Testis (tissue), 5 donors: ENCODE measurements around the gene LRFN4. TPM values are rescaled to one million over a fixed set of nuclear protein-coding genes. Genes with fewer than 3 reads are reported as not detected.

ENCODE experiments used
- DNase-seq: peaks from one replicate; pipeline ENCODE4 v3.0.0-alpha.2; 2019
- H3K27ac ChIP-seq, 2 donors: fragments of 200-600 bp; sonication (generic); one replicate each; pipeline ENCODE4 v1.5.1; 2019
- H3K27me3 ChIP-seq: fragments of 200-600 bp; sonication (generic); one replicate; pipeline ENCODE4 v1.5.1; 2019
- H3K36me3 ChIP-seq: fragments of 200-600 bp; sonication (generic); one replicate; pipeline ENCODE4 v1.5.1; 2017; ENCODE audit warnings: low read depth; ENCODE audit errors: missing control alignments
- H3K4me1 ChIP-seq: fragments of 200-600 bp; sonication (generic); one replicate; pipeline ENCODE4 v1.5.1; 2019
- H3K4me3 ChIP-seq, 2 donors: fragments of 200-600 bp; sonication (generic); one replicate each; pipeline ENCODE4 v1.5.1; 2017 to 2019
- H3K9me3 ChIP-seq: fragments of 200-600 bp; sonication (generic); one replicate; pipeline ENCODE4 v1.5.1; 2017
- POLR2A ChIP-seq: fragments of 450-650 bp; IDR thresholded peaks from one replicate; pipeline ENCODE4 v1.6.1; 2017; ENCODE audit warnings: antibody characterized with exemption, mild to moderate bottlenecking, moderate library complexity
- WGBS, 2 donors: methylation state at CpG; one replicate each; pipeline ENCODE4 v1.1.5; 2018; 5-methylcytosine and 5-hydroxymethylcytosine counted together
- intact Hi-C: fragments of 100-400 bp; cut with DNase I; formaldehyde crosslinking; loops from one replicate; pipeline ENCODE4 v1.15.1; 2023; ENCODE audit warnings: low total_unique reads
- long read RNA-seq, 2 donors: transcript quantifications; one replicate each; lab custom pipeline, GENCODE V29; 2026
- polyA plus RNA-seq: library from polyadenylated mRNA; stranded (reverse); fragments of 350-450 nt; fragmentation: Illumina TruSeq; extraction: RNeasy Lipid Tissue Mini Kit (QIAGEN cat#74804); gene quantifications from one replicate; pipeline ENCODE4 v1.2.3, GENCODE V29; 2014; ENCODE audit warnings: low read depth, low replicate concordance; ENCODE audit not compliant: insufficient read depth
- total RNA-seq, 2 donors: library from RNA; depleted of rRNA; stranded (reverse); fragments of >200 nt; gene quantifications; one replicate each; pipeline ENCODE4 v1.2.3, GENCODE V29; 2016
- TF ChIP-seq, protein P1 (sequence below), 3 experiments: fragments of 450-650 bp in 2 of 3; fragments of 200-600 bp in 1 of 3; sonication (generic) in 1 of 3; IDR thresholded peaks; one replicate each; pipeline ENCODE4 v1.5.1; 2016 to 2019; ENCODE audit warnings: antibody characterized with exemption in 3 of 3, mild to moderate bottlenecking in 2 of 3, moderate library complexity in 1 of 3

LRFN4 gene
- total RNA-seq, result 10 to 100 TPM; 23.2 to 24.6 TPM
- polyA plus RNA-seq, result 27.2 TPM
- long read RNA-seq, donor 1, partial matches to known transcripts, result 0 of 2 reads
- long read RNA-seq, donor 1, other reads (novel, unspliced or antisense), result 0 of 2 reads
- long read RNA-seq, donor 2, partial matches to known transcripts, result 0 of 2 reads
- long read RNA-seq, donor 2, other reads (novel, unspliced or antisense), result 0 of 2 reads

DNA sequence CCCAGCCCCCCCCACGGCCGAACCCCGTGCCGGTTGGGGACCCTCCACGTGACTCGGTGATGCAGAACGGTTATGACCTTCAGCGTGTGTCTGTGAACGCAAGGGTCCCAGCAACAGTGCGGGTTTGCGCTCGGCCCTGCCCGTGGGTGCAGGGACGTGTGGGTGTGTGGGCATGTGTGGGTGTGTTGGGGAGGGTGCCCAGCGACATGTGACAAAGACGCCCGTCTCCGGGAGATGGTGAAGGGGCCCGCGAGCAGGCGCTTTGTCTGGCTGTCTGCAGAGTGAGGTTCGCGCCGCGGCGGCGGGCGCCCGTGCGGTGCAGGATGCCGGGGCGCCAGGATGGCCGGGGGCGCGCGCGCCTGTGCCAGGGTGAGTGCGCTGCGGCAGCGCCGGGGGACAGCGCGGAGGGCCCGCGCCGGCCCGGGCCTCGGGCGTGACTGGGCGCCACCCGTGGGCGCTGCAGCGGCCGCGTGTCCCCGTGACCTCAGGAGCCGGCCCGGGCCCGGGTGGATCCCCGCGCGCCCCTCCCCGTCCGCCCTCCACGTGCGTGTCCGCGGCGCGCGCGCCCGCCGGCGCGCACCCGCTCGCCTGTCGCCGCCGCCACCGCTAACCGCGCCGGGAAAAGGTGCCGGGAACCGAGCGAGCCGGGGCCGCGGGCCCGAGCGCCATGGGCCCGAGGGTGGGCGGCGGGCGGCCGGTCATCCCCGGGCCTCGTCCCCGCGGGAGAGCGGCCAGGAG, at the start of gene LRFN4:
LRFN4 (plus strand) TSS at position 569 of the 738 bp plus-strand sequence. CDS start 681 bp downstream, outside the sequence.
- intact Hi-C loops, result no loop called here
- no peaks in the 10 kb centered on the region for H3K27me3 ChIP-seq
- H3K27ac ChIP-seq, result peak within 1 kb of the TSS; percentile 89 to 90
- H3K4me3 ChIP-seq, result peak within 1 kb of the TSS; percentile 55 to 71
- WGBS, 2 donors, result 0% methylated on average over 65 of the region's 103 CpGs; no CpG with 5 or more reads in 1 of the 2 donors
- H3K9me3 ChIP-seq, result no peaks in the 10 kb centered on the region
- H3K4me1 ChIP-seq, result peaks cover 7% of the 10 kb centered on the region
- no peaks in the 10 kb centered on the region for H3K36me3 ChIP-seq
- peak; percentile 48 for DNase-seq
- TF ChIP-seq, protein P1, sequence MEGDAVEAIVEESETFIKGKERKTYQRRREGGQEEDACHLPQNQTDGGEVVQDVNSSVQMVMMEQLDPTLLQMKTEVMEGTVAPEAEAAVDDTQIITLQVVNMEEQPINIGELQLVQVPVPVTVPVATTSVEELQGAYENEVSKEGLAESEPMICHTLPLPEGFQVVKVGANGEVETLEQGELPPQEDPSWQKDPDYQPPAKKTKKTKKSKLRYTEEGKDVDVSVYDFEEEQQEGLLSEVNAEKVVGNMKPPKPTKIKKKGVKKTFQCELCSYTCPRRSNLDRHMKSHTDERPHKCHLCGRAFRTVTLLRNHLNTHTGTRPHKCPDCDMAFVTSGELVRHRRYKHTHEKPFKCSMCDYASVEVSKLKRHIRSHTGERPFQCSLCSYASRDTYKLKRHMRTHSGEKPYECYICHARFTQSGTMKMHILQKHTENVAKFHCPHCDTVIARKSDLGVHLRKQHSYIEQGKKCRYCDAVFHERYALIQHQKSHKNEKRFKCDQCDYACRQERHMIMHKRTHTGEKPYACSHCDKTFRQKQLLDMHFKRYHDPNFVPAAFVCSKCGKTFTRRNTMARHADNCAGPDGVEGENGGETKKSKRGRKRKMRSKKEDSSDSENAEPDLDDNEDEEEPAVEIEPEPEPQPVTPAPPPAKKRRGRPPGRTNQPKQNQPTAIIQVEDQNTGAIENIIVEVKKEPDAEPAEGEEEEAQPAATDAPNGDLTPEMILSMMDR (IDR thresholded peaks at IDR 0.05), result no peak
- TF ChIP-seq POLR2A, result no peak

DNA sequence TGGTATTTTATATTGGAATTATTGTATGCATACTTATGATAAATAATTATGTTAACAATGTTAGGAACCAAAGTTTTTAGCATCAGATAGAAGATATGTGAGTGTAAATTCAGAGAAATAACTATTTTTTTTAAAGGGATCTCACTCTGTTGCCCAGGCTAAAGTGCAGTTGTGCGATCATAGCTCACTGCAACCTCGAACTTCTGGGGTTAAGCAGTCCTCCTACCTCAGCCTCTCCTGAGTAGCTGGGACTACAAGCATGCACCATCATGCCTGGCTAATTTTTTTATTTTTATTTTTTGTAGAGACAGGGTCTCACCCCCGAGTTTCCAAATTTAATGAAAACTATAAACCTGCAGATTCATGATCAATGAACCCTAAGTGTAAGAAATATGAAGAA, 47.3 kb upstream of the LRFN4 start:
- TF ChIP-seq, protein P1 (IDR thresholded peaks at IDR 0.05), result no peak
- no peak for TF ChIP-seq POLR2A
- H3K4me1 ChIP-seq, result no peaks in the 10 kb centered on the region
- DNase-seq, result no peak
- no peak overlapping the region for H3K27ac ChIP-seq
- H3K36me3 ChIP-seq, result no peaks in the 10 kb centered on the region
- WGBS, 2 donors, result 91 to 93% methylated on average over 3 of the region's 3 CpGs
- intact Hi-C loops, result no loop called here
- no peaks in the 10 kb centered on the region for H3K27me3 ChIP-seq
- no peaks in the 10 kb centered on the region for H3K9me3 ChIP-seq
- H3K4me3 ChIP-seq, result no peak overlapping the region

DNA sequence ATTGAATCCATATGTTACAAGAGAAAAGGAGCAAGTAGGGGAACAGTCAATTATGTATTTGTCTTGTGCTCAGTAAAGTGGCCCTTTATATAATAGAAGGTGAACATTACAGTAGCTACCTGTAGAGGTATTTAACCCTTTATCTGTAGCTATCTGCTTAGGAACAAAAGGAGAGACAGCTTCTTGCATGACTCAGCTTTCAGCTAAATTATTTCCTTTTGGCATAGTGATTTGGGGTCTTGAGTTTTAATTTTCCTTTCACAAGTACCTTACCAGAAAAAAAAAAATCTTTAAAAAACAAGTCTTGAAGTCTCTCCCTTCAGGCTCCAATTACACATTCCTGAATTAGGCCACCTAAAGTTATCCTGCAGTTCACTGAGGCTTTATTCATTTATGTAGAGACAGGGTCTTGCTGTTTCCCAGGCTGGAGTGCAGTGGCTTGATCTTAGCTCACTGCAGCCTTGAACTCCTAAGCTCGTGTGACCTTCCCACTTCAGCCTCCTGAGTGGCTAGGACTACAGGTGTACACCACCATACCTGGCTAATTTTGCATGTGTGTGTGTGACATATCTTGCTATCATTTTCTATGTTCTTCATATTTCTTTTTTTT, 46.2 kb upstream of the LRFN4 start:
- Histone ChIP-seq H3K4me3 (no peak overlapping the region), H3K4me1 (no peaks in the 10 kb centered on the region), H3K27ac (no peak overlapping the region), H3K9me3 (no peaks in the 10 kb centered on the region), H3K27me3 (no peaks in the 10 kb centered on the region), H3K36me3 (no peaks in the 10 kb centered on the region)
- intact Hi-C loops, result no loop called here
- WGBS, 2 donors, result 92% methylated on average over 1 of the region's 1 CpG
- no peak for DNase-seq
- TF ChIP-seq POLR2A, result no peak
- TF ChIP-seq, protein P1 (IDR thresholded peaks at IDR 0.05), result no peak

DNA sequence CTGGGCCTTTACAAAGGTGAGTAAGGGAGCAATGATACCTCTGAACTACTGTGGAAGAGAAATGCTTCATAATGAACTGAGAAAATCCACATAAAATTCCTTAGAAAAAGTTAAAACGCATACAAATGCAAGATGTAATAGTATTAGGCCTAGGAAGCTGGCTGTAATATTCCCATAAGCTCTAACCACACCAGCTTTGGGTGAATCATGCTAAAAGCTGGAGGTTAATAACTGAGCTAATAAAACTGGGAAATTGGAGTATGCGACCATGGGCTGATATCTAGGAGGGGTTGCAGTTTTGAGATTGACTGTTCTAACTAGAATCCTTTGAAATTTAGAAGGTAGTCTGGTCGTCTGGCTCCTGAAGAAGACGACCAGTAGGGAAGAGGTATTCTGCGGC, 42.2 kb upstream of the LRFN4 start:
- 87 to 96% methylated on average over 5 of the region's 5 CpGs for WGBS, 2 donors
- TF ChIP-seq, protein P1 (IDR thresholded peaks at IDR 0.05), result no peak
- TF ChIP-seq POLR2A, result no peak
- Histone ChIP-seq H3K9me3 (no peaks in the 10 kb centered on the region), H3K4me3 (no peak overlapping the region), H3K4me1 (no peaks in the 10 kb centered on the region), H3K27ac (no peak overlapping the region), H3K27me3 (no peaks in the 10 kb centered on the region), H3K36me3 (no peaks in the 10 kb centered on the region)
- DNase-seq, result no peak
- intact Hi-C loops, result no loop called here
